HG03520 (cell line): ENCODE data around the gene TPST2.
A peak's percentile ranks its signal among the peaks of the same experiment; 100 is the strongest.
"Not testable (repeated sequence)": the region's sequence is repeated elsewhere in the genome, so short reads cannot be mapped to it uniquely, and the experiment has no call there.

ENCODE experiments used
- ATAC-seq: cut with Tn5 transposase; IDR thresholded peaks from one replicate; pipeline ENCODE4 v1.9.1; 2021; ENCODE audit warnings: mild to moderate bottlenecking, moderate library complexity; ENCODE audit not compliant: unreplicated experiment

TPST2 gene

GRCh38 chr22:26589845-26590736 is at the start of gene TPST2:
Gene TPST2, minus strand, starts transcription at chr22:26590132. Its CDS starts 48,502 bp downstream, at chr22:26541630.
- ATAC-seq = peak; percentile 61

GRCh38 chr22:26636296-26636695 is 46.4 kb upstream of the TPST2 start:
- ATAC-seq = no peak

DNA sequence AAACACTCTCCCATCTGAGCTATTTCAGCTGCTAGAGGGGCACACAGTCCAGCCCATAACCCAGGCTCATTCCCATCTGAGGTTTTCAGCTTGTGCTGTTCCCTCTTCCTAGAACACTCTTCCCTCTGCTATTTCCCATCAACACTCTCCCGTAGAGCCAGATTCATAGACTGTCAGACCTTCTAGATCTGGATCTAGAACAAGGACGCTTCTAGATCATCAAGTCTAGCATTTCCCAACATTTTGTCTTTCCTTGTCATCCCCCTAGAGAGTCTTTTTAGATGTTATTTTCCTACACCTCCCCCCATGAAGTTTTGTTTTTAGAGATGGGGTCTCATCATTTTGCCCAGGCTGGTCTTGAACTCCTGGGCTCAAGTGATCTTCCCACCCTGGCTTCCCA is 45.2 kb upstream of the TPST2 start:
- no peak for ATAC-seq

DNA sequence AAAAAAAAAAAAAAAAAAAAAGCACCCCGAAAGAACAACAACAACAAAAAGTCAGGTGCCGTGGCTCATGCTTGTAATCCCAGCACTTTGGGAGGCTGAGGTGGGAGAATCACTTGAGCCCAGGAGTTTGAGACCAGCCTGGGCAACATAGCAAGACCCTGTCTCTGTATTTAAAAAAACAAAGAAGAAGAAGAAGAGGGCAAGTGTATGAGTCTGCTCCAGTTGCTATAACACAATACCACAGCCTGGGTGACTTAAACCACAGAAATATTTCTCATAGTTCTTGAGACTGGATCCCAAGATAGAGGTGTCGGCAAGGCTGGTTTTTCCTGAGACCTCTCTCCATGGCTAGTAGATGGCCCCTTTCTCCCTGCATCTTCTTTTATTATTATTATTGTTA is 44.3 kb upstream of the TPST2 start:
- no peak for ATAC-seq

DNA sequence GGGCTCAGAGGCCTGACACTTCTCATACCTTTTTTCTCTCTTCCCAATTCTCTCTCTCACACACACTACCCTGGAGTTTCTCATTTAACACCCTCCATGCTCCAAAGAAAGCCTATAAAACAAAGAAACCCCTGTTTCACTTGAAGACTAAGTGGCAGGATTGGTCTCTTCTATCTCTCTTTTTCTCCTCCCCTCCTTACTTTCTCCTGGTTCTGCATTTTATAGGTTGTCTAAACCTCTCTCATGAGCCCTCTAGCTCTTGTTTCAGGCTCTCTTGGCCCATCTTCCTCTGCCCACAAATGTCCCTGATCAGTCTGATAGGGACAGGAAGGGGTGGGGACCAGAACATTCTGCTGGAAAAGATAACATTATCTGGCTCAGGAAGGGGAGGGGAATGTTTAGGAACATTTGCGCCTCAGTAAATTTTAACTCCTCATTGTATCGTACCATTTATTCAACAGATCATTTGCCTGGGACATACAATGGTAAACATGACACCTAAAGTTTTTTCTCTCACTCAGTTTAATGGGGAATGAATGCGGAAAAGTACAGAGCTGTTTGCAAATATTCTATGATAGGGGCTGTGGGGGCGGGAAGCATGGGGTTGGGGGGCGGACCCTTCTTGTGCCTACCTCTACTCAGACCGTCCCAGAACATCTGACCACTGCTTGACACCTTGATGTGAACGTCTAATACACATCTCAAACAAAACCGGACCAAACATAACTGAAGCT is 42.7 kb upstream of the TPST2 start:
- ATAC-seq = no peak

GRCh38 chr22:26631282-26631681 is 41.4 kb upstream of the TPST2 start:
- ATAC-seq = no peak

GRCh38 chr22:26629988-26630761 is 40.2 kb upstream of the TPST2 start:
- no peak for ATAC-seq

GRCh38 chr22:26624803-26625202 is 34.9 kb upstream of the TPST2 start:
- no peak for ATAC-seq

DNA sequence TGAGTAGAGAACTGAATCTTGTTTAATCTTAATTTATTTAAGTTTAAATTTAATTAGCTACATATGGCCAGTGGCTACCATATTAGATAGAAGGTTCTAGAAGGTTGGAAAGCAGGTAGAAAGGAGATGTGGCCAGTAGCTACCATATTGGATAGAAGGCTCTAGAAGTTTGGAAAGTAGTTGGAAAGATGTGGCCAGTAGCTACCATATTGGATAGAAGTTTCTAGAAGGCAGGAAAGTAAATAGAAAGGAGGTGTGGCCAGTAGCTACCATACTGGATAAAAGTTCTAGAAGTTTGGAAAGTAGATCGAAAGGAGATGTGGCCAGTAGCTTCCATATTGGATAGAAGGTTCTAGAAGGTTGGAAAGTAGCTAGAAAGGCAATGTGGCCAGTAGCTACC is 34.1 kb upstream of the TPST2 start:
- no peak for ATAC-seq

DNA sequence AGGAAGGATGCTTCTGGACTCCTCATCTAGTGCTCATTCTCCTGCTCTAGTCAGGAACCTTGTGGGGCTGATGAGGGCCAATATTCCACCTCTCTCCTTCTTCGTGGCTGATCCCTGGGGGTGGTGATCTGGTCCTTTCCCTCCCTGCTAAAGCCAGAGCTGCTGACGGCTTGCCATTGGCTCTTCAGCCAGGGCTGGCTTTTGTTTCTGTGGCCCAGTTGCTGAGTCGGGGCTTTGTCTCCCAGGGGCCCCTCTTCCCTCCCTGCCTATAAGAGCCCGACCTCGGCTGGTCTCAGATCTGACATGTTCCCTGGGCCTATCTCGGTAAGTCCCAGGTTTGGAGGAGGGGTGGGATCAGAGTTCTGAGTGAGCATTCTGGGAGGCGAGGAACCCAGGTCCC is 31.7 kb upstream of the TPST2 start, which contains the start of gene CRYBA4:
TSS of gene CRYBA4 (plus strand) at position 301 of the 400 bp plus-strand sequence. CDS start 634 bp downstream, outside the sequence.
- no peak for ATAC-seq

GRCh38 chr22:26620197-26620596 is 30.3 kb upstream of the TPST2 start:
- no peak for ATAC-seq

GRCh38 chr22:26619510-26619909 is 29.6 kb upstream of the TPST2 start:
- ATAC-seq = no peak

- no peak for ATAC-seq
These were observed 28.5 kb upstream of the TPST2 start for GRCh38 chr22:26618455-26618854.

- ATAC-seq = no peak
These were observed 27.6 kb upstream of the TPST2 start, which contains the start of gene CRYBB1 for GRCh38 chr22:26617271-26618199. Gene CRYBB1, minus strand, starts transcription at chr22:26618027. Its CDS starts 1,708 bp downstream, at chr22:26616319.

DNA sequence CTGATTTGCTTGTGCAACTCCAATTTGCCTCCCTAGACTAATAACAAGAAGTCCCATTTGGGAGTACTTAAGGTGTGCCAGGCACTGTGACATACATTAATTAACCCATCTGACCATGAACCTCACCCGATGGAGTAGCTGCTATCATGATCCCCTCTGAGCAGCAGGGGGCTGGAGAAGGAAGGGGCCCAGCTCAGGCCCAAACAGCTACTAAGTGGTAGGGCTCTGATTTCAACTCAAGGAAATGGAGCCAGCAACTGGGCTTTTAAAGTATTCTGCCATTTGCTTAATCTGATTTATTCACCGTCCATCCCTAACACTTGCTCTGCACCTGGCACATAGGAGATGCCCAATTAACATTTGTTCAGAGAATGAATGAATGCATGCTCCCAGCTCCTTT is 26.7 kb upstream of the TPST2 start:
- no peak for ATAC-seq

DNA sequence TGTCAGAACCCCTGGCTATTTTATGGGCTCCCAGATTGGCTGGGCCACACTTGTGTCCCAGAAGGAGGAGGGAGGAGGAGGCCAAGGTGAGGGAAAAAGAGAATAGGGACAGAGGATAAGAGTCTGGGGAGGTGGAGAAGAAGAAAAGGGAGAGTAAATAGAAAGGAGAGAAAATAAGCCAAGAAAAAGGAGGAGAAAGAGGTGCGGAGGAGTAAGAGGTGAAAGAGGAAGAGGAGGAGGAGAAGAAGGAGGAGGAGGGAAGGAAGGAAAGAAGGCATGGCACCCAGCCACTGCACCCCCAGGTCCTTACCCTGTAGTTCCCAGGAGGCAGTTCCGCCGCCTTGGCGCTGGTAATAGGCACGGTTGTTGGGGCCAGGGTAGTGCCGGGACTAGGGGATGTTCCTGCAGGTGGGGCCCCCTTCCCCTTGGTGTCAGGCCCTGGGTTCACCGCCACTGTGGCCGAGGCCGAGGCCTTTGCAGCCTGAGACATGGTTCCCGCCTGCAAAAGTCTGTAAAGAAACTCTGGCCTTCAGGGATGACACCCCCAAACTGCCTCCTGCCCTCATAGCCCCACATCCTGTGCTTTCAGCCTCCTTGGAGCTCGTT is 26.0 kb upstream of the TPST2 start:
- no peak for ATAC-seq

GRCh38 chr22:26615149-26615548 is 25.2 kb upstream of the TPST2 start:
- no peak for ATAC-seq

- no peak for ATAC-seq
These were observed 24.4 kb upstream of the TPST2 start for GRCh38 chr22:26614322-26614721.

DNA sequence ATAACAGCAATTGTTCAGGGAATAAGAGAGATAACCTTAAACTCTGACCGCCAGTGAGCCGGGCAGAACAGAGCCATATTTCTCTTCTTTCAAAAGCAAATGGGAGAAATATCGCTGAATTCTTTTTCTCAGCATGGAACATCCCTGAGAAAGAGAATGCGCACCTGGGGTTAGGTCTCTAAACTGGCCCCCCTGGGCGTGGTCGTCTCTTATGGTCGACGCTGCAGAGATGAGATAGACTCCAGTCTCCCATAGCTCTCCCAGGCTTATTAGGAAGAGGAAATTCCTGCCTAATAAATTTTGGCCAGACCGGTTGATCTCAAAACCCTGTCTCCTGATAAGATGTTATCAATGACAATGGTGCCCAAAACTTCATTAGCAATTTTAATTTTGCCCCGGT is 23.8 kb upstream of the TPST2 start:
- ATAC-seq = not testable (repeated sequence)

- no peak for ATAC-seq
These were observed 22.7 kb upstream of the TPST2 start for GRCh38 chr22:26612652-26613051.
